ENCODE data around the gene JAZF1. TPM values are rescaled to one million over a fixed set of nuclear protein-coding genes. Genes with fewer than 3 reads are reported as not detected.

The JAZF1 gene
- total and polyA plus RNA-seq, 2 of the 8 experiments (the other 6 are each of a cell fraction or from before 2014, with no cell fraction given): 2.6 to 21.8 TPM

DNA sequence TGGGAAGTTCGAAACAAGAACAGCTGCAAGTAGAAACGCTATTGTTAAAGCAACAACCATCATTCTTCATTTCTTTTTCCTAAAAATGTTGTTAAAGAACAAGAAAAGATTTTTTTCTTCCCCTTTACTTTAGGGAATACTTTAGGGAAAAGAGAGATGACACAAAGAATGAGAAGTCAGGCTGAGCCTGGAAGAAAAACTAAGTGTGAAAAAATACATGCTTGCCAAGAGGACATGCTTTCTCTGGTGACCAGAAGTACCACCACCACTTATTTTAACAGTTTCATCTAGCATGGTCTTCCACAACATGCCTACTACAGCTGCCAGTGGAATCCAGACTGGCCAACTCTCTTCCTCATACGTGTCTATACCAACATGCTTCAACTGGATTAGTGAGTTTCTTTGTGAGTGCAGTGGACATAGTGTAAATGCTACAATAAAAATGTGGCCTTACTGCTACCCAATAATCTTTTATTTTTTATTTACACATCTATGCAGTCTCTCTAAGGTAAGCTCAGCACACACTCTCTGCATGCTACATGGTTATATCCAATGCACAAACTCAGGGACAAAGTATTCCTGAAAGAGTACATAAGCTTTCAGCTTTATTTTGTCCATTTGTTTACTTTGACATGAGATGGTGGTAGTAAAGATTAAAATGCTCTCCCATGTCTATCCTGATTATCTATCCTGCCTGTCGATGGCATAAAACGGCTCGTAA is 244.4 kb downstream of the JAZF1 start (continued):
- no peak for TF ChIP-seq SIN3A (conservative IDR thresholded peaks at IDR 0.05 in 1 of 2, IDR thresholded peaks at IDR 0.05 in 1 of 2; ENCODE audit: low read depth in 1 of 2, low read length in 2 of 2)
- TF ChIP-seq MAFK (IDR thresholded peaks at IDR 0.05; ENCODE audit: low read depth, low read length): no peak
- no peak for TF ChIP-seq SRF (IDR thresholded peaks at IDR 0.05; ENCODE audit: low read depth, low read length)

All from H1 (cell line).